Esophagus mucosa (tissue), 1 donor: ENCODE data around the gene BAZ1A. TPM values are rescaled to one million over a fixed set of nuclear protein-coding genes. Genes with fewer than 3 reads are reported as not detected.

Source experiments
- ATAC-seq: fragments of 200-7000 bp; cut with Tn5 transposase; one replicate; pipeline ENCODE4 v1.9.1; 2020
- total RNA-seq: library from RNA; stranded (reverse); gene quantifications from one replicate; pipeline ENCODE4 v1.2.4, GENCODE V29; 2023
- donor health status: DM: yes; HTN: yes; CAD: no.

Gene BAZ1A, protein sequence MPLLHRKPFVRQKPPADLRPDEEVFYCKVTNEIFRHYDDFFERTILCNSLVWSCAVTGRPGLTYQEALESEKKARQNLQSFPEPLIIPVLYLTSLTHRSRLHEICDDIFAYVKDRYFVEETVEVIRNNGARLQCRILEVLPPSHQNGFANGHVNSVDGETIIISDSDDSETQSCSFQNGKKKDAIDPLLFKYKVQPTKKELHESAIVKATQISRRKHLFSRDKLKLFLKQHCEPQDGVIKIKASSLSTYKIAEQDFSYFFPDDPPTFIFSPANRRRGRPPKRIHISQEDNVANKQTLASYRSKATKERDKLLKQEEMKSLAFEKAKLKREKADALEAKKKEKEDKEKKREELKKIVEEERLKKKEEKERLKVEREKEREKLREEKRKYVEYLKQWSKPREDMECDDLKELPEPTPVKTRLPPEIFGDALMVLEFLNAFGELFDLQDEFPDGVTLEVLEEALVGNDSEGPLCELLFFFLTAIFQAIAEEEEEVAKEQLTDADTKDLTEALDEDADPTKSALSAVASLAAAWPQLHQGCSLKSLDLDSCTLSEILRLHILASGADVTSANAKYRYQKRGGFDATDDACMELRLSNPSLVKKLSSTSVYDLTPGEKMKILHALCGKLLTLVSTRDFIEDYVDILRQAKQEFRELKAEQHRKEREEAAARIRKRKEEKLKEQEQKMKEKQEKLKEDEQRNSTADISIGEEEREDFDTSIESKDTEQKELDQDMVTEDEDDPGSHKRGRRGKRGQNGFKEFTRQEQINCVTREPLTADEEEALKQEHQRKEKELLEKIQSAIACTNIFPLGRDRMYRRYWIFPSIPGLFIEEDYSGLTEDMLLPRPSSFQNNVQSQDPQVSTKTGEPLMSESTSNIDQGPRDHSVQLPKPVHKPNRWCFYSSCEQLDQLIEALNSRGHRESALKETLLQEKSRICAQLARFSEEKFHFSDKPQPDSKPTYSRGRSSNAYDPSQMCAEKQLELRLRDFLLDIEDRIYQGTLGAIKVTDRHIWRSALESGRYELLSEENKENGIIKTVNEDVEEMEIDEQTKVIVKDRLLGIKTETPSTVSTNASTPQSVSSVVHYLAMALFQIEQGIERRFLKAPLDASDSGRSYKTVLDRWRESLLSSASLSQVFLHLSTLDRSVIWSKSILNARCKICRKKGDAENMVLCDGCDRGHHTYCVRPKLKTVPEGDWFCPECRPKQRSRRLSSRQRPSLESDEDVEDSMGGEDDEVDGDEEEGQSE (N-terminal part only)
- 34.6 TPM for total RNA-seq

DNA sequence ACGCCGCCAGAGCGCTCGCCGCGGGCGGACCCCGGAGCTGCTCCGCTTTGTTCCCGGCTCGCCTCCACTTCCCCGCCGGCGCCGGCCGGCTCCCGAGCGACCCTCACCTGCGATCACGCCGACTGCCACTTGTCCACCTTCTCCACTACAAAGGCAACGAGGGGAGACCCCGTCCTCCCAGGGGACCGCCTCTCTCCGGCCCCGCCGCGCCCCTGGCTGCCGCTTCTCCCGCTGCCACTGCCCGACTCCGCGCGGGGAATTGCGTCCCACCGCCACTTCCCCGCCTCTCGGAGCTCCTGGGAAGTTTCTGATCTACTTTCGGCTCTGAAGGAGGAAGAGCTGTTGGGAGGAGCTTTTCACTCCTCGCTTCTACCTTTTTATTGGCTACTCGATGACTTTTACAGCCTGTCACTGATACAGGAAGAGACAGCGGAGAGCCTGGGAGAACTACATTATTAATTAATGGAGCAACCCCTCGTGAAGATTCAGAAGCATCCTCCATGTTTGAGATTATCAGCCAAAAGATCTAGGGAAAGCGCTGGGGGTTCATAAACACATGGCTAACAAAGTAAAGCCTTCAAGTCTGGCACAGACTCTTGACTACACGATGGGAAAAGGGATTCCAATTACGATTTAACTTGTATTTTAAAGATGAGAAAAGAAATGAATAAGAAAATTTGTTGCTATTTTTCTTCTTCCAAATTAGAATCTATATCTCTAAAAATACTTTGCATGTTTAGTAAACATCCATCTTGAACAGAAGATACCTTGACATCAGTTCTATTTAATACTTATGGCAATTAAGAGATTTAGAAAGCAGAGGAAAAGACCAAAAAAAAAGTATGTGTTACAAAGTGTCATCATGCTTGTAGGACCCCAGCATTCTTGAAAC is at the start of gene BAZ1A:
BAZ1A (minus strand) TSS at position 330 of the 892 bp plus-strand sequence. CDS start 756 bp downstream, outside the sequence.
- peak; percentile 73 for ATAC-seq

DNA sequence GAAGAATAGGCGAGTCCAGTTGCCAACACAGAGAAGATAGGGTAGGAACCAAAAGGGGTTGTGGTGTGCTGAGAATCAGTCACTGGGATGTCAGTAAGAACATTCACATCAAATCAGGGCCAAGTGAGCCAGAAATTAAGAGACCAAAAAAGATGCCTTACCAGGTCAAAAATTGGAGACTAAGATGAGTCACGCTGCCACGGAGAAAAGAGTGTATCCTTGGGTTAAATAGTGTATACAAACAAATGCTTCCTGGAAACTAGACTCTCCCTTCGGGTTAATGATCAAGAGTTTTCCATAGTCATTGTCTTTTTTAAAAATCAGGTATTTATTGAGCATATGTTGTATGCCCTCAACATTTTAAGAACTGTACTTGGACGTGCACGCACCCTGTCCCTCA is 45.2 kb upstream of the BAZ1A start:
- ATAC-seq: no peak

DNA sequence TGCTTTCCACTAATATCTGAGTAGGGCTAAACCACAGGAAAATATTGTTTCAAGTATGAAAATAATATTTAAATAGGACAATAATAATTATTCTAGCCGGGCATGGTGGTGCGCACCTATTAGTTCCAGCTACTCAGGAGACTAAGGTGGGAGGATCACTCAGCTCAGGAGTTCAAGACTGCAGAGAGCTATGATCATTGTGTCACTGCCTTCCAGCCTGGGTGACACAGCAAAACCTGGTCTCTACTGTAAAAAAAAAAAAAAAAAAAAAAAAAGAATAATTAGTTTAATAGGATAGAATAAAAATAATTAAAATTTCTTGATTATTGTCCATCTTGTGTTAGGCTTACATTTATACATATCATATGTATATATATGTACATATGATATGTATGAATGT is 38.5 kb upstream of the BAZ1A start:
- ATAC-seq: no peak

DNA sequence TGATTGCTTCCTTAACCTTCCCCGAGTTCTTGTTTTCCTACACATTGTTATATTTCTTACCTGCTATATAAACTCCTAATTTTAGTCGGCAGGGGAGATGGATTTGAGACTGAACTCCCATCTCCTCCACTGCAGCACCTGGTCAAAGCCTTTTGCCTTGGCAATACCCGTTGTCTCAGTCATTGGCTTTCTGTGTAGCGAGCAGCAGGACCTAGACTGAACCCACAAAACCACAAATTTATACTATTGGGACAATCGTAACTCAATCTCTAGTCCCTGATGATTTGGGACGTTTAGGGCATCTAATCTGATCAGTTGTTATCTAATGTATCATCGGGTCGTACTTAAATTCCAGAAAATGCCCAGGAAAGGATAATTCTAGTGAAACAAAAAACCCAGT is 37.8 kb upstream of the BAZ1A start:
- no peak for ATAC-seq

DNA sequence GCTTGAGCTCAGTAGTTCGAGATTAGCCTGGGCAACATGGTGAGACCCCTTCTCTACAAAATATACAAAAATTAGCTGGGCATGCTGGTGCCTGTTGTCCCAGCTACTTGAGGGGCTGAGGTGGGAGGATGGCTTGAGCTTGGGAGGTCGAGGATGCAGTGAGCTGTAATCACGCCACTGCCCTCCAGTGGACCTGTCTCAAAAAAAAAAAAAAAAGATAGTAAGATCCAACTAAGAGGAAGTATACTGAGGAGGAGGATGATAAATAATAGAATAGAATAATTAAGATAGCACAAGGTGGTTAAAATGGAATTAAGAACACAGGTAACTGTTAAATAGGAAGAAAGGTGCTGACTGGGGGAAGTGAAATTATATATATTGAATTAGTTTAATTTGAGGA is 37.0 kb upstream of the BAZ1A start:
- no peak for ATAC-seq

DNA sequence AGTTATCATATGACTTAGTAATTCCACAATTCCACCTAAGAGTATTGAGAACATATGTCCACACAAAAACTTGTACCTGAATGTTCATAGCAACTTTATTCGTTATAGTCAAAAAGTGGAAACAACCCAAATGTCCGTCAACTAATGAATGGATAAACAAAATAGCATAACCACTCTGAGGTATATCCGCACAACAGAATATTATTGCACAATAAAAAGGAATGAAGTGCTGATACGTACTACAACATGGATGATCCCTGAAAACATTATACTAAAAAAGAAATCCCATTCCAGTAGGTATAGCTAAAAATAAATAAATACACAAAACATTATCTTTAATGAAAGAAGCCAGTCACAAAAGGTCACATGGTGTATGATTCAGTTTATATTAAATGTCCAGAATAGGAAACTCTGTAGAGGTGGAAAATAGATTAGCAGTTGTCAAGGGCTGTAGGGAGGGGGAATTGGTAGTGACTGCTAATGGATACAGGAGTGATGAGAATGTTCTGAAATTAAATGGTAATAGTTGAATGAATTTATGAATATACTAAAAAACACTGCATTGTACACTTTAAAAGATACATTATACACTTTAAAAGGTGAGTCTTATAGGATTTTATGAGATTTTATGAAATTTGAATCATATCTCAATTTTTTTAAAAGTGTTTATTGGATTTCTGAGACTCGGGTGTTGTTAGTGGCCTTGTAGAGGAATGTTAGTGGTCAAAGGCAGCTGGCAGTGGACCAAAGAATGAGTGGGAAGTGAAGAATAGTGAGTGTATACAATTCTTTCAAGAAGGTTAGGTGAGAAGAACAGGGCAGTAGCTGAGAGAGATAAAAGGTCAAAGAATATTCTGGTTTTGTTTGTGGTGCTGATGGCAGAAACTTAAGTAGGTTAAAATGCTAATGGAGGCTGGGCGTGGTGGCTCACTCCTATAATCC is 36.3 kb upstream of the BAZ1A start:
- no peak for ATAC-seq

DNA sequence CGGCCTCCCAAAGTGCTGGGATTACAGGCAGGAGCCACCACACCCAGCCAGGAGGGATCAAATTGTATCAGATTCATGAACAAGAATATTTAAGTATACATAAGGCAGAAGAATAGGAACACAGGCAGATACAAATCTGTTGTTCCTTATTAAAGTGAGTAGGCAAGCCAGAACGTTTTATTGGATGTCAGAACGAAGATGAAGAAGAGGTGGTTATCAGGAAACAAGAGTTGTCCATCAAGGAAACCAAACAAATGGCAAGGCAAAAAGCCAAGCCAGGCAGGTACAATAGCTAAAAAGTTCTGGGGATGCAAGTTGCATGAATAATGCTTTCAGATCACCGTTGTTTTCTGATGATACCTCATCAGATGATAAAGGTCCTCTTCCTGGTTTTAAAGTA is 31.1 kb upstream of the BAZ1A start:
- no peak for ATAC-seq

DNA sequence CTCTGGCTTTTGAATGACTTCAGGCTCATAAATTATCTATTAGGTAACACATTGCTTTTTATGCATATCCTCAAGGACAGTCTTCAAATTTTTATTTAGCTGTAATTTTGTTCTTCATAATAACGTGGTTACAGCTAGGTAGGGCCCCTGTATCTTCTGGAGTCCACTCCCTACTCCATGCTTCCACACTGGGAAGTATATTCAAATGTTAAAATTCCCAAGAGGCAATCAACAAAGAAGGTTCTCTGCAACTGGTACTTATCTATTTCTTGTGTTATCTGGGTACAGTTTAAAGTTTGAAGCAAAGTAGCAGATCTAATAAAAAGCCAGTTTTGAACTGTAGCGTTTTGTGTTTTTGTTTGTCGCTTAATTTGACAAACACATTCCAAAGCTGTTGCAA is 20.1 kb upstream of the BAZ1A start:
- ATAC-seq: no peak

DNA sequence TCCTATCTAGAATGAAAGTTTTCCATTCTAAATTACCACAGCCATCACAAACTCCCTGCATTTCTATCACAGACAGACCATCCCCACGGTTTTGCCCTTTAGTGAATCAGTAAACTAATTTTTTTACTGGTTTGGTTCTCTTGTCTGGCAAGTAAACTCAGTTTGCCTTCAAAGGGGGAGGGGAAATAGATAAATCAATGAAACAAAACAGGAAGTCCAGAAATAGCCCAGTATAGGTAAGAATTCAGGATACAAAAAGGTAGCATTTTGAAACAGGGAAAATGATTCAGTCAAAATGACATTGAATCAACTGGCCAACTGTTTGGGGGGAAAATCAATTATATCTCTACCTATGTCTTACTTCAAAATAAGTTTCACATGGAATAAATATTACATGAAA is 15.8 kb upstream of the BAZ1A start:
- no peak for ATAC-seq

DNA sequence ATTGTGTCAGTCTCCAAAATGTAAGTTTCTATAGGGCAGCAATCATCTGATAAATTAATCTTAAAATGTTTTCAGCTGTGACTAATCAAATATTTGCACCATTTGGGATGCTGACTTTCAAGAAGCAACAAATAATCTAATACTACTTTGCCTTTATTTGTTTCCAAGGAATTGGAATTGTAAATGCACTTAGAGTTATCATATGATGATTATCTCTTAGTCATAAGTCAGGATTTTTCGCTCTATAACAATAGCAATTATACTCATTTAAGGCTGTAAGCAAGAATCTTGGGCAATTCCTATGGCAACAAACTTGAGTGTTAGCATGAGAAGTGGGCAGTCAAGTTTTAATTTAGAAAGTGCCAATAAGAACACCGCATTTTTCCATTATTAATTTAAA is 13.0 kb upstream of the BAZ1A start:
- no peak for ATAC-seq

DNA sequence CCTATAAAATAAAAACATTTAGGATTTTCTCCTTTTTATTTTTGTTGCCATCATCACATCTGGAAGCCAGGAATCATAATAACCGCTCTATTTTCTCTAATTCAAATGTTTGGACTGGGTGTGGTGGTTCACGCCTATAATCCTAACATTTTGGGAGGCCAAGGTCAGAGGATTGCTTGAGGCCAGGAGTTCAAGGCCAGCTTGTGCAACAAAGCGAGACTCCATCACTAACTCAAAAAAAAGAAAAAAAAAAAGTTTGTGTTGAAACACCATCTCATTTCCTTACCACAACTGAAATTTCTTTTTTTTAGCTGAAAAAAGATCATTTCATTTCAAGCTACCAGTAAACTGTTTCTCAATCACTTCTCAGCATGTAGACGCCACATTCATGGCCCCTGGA is 8.8 kb upstream of the BAZ1A start:
- ATAC-seq: no peak

DNA sequence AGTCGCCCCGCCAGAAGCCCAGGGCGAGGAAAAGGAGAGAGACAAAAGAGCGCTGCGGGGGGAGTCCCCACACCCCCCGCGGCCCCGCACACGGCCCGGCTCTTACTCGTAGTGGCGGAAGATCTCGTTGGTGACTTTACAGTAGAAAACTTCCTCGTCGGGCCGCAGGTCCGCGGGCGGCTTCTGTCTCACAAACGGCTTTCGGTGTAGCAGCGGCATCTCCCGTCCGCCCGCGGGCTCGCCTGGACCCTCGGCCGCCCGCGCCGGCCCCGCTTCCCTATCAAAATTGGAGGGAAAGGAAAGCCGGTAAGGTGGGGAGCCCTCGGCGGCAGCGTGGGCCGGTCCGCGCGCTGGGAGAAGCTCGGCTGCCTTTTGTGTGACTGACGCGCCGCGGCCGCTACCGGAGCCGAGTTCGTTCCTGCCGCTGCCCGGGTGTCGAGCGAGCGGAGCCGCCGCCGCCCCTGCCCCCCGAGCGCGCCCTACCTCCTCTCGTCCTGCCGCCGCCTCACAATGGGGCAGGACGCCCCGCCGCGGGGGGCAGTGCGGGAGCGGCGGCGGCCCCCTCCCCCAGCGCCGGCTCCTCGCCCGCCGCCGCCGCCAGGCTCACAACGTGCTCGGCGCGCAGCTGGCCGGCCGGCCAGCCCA is 652 bp downstream of the BAZ1A start:
- peak; percentile 39 for ATAC-seq

DNA sequence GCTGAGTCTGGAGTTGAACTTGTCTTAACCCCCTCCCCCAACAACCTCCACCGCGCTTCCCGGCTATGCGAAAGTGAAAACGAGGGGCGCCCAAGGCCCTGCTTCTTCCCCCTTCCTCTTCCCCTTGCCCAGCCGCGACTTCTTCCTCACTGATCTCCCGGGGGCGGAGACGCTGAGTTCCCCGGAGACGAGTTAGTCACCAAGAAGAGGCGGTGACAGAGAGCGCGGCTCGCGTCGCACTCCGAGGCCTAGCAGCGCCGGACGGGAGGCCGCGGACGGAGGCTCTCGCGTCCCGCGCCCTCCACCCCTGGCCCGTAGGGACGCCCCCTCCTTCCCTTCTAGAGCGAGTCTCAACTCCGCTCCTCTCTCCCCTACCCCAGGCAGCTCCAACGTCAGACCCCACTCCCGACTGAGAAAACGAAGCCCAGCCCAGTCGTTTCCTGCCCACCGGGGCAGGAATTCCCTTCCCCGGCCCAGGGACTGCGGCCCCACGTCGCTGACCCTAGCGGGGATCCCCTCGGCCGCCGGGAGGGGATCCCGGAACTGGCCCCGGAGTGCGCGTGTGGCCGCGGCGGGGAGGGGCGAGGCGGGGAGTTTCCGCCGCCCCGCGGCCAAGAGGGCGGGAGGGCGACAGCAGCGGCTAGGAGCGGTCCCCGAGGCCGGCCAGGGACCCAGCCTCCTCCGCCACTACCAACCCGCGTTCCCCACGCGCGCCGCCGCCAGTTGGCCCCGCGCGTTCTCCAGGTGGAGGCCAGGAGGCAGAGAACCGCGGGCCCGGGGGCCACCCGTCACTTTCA is 1.4 kb downstream of the BAZ1A start:
- ATAC-seq: peak; percentile 85

DNA sequence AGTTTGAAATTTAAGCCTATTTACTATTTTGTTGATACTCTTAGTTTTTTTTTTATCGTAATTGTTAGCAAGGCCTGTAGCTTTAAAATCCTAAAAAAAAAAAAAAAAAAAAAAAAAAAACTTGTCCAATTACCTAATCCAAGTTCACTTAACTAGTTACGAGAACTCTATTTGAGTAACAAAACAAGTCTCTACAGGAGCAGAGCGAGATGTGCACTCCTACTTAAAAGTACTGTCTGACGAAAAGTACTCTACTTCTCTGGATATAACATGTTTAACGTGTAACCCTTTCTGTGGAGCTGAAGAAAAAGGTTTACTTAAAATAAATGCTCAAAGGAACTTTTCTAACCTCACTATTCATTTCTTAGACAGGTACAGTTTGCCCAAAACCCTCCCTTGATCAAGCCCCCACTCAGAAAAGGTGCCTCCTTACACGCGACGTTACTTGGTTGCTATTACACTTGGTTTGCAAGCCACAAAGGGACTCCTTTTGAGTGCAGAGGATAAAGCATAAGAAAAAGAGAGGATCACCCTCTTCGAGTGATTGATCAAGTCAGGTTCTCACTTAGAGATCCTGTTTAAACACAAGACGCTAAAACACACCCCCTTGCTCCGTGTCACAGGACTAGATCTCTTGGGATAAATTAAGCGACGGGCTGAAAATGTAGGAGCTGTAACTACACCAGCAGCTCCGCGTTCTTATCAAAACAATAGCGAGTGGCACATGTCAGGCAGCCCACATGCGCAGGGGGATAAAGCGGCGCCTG is 2.2 kb downstream of the BAZ1A start:
- ATAC-seq: peak; percentile 63

DNA sequence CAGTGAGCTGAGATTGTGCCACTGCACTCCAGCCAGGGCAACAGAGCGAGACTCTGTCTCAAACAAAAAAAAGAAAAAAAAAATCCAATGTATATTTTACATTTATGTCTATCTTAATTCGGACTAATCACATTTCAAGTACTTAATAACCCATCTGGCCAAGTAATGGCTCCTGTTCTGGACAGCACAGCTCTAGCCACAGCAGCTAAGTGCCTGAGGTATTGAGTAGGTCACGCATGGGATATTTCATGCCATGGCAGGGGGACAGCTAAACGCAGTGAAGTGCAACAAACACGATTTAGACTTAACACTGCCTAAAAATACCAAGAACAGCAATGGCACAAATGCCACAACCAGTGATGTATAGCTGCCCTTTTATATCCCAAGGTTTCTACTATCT is 8.0 kb downstream of the BAZ1A start:
- ATAC-seq: no peak

DNA sequence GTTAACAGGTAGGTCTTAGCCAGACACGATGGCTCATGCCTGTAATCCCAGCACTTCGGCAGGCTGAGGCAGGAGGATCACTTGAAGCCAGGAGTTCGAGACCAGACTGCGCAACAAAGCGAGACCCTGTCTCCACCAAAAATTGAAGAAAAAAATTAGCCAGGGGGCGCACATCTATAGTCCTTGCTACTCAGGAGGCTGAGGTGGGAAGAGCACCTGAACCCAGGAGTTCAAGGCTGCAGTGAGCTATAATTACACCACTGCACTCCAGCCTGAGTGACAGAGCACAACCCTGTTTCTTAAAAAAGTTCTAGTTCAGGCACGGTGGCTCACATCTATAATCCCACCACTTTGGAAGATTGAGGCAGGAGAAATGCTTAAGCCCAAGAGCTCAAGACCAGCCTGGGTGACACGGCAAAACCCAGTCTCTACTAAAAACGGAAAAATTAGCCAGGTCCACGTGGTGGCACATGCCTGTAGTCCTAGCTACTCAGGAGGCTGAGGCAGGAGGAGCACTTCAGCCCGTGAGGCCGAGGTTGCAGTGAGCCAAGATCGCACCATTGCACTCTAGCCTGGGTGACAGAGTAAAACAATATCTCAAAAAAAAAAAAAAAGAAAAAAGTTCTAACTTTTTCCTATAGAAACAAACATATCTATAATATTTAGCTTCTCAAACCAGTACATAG is 9.1 kb downstream of the BAZ1A start:
- ATAC-seq: no peak

DNA sequence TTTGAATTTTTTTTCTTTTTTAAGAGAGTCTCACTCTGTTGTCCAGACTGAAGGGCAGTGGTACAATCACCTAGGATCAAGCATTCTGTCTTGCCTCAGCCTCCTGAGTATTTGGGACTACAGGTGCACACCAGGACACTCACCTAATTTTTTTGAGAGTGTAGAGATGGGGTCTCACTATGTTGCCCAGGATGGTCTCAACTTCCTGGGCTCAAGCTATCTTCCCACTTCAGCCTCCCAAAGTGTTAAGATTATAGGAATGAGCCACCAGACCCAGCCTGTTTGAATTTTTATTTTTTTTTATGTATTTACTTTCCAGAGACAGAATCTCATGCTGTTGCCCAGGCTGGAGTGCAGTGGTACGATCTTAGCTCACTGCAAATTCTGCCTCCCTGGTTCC is 11.3 kb downstream of the BAZ1A start:
- ATAC-seq: no peak

DNA sequence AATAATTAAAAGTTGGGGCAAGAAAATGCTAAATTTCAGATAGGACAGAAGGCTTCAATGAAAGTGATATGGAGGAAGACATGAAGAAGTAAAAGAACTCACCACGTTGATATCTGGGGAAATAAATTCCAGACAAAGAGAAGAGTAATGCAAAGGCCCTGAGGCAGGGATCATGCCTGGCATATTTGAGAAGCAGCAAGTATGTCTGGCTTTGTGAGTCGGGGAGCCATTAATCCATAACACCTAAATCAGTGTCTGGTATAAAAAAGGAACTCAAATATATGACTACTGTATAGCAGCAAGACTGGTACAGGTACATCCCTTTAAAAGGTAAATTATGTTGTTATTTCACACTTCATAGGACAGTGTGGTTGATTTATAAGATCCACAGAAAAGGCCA is 16.4 kb downstream of the BAZ1A start:
- peak; percentile 50 for ATAC-seq
